NCI-H1694 treated with DMSO at 0.1 percent for 48 hours (cell line): ENCODE results near the gene PIEZO1.
"Not testable (repeated sequence)": the region's sequence is repeated elsewhere in the genome, so short reads cannot be mapped to it uniquely, and the experiment has no call there.

Experiments used
- DNase-seq: peaks from one replicate; lab custom pipeline; 2025; lab: John Stamatoyannopoulos, UW

PIEZO1 gene

DNA sequence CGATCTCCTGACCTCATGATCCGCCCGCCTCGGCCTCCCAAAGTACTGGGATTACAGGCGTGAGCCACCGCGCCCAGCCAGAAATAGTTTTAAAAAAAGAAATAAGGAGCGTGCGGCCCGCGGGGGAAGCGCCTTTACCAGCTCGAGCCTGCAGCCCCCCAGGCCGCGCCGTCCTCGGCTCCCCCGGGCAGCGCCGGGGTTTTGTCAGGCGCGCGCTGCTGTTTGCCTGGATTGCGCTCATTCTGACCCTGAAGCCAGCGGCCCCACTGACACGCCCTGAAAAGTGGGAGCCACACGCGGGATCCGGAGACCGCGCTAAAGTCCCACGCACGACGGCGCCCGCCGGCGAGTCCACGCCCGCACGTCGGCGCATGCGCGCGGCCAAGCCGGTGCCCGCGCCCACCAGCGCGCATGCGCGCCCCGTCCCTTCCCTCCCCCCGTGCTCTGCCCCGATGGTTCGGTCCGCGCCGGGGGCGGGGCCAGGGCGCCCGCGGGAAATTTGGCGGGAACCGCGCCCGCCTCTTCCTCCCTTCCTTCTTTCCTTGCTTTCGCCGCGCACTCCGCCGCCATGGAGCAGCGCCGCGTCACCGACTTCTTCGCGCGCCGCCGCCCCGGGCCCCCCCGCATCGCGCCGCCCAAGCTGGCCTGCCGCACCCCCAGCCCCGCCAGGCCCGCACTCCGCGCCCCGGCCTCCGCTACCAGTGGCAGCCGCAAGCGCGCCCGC is 18.4 kb upstream of the PIEZO1 start, which contains the start of gene CDT1:
CDT1 (plus strand) TSS at position 526 of the 724 bp plus-strand sequence; CDS start at position 569, 43 bp downstream.
- DNase-seq: peak; percentile 28

DNA sequence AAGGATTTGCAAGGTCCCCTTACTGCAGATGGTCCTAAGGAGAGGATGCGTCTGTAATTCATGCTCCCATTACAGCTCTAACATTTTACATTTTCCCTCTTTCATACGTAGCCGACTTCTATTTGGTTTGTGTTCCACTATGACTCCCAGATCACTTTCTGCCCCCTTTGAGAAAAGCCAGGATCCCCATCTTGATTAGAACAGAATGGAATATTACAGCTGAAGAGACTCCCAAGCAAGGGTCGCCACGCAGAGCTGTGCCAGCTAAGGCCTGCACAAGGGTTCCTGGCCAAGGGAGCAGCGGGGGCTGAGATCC is 15.2 kb upstream of the PIEZO1 start:
- DNase-seq: no peak

DNA sequence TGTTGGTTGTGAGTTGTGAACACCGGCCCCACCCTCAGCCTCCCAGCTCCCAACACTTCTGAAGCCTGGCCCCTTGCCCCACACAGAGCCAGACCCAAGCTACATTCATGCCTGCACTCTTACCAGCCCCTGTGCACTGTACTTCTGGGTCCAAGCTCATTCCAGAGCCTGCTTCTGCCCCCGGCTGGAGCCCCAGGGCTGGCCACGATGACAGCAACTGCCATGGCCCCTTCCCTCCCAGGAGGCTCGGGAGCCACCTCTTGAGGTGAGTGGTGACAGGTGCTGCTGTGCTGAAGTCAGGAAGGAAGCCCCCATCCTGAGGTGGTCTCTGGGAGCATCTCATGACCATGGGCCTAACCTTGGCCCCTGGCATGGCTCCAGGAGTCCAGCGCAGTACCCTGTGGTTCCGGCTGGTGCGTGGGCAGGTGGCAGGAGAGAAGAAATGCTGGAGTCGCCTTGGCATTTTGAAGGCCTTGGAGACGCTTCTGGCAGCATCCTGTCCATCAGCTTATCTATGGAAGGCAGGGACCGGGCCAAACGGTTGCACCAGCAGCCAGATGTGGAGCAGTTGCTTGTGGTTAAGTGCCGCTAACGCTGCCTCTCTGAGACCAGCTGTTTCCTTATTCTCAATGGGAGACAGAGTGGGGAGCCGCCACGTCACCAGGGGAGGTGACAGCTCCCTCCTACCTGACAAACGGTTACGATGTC is 14.7 kb upstream of the PIEZO1 start:
- DNase-seq: no peak

DNA sequence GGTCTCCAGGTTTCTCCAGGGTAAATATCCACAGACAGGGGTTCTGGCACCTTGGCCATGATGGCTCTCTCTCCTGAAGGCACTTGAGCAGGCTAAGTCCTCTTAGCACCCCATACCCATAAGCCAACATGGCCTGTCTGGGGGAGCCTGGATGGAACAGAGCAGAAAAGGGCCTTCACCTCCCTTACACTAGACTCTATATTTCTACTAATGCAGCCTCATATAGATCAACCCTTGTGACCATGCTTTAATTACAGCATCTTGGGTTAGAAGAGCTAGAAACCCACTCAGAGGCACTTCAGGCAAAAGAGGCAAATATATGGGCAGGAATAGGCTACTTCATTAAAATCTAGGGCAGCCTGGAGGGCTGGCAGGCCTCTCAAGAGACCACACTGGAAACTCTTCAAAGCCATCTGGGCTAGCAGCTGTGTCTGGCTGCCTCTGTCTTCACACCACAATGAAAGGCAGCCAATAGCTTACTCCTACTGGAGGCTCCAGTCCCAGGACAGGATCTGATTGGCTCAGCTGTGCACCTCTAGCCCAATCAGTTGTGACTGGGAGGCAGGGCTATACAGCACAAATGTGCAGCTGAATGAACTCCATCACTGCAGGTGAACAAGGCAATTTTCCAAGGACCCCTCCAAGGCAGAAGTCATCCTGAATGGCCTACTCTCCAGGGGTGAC is 13.9 kb upstream of the PIEZO1 start:
- DNase-seq: peak; percentile 64

- no peak for DNase-seq
Measured at GRCh38 chr16:88798073-88798472, 13.1 kb upstream of the PIEZO1 start.

GRCh38 chr16:88796278-88796677 is 11.3 kb upstream of the PIEZO1 start:
- DNase-seq: no peak

DNA sequence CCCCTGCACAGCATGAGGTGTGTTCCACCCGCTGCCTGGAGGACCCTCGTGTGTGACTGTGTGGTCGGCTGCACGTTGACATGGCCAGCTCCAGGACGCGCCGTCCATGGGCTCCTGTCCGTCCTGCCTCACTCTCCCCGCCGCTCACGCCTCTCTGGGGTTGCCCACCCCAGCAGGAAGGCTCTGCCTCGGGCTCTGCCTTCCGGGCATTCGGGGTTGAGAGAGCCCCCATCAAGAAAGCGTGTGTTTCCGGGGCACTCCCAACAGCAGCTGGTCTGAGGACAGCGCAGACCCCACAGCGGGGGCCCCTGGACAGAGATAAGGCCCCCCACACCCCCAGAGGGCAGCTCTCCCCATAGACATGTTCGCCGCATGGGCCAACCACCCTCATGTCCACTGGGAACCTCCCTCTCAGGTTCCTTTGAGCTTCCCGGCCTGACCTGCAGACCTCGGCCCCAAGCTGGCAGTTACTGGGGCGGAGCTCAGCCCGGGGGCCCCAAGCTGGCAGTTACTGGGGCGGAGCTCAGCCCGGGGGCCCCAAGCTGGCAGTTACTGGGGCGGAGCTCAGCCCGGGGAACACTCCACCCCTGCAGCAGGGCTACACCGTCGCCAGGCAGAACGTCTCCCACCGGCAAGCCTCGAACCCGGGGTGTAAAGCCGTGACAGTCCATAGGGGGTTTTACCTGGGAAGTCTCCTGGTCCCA is 8.4 kb upstream of the PIEZO1 start:
- no peak for DNase-seq

- no peak for DNase-seq
Measured at GRCh38 chr16:88792668-88793250, 7.7 kb upstream of the PIEZO1 start.

DNA sequence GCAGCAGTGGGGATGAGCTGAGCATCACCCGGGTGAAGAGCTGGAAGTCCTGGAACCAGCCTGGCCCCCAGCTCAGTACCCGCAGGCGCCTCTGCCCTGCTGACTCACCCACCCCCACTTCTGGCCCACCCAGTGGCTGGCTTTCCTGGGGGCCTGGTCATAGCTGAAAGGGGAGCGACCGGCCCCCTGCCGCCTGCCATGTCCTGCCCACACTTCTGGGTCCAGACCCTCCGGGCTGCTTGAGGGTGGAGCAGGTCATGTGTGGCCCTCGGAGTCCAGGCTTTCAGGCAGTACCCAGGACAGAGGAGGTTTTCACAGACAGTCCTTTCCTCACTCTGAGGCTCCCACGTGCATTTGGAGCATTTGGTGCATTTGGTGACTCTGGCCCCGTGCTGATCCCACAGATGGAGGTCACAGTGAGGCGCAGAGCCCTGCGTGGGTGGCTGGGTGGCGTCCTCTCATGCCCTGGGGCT is 7.1 kb upstream of the PIEZO1 start:
- DNase-seq: no peak

GRCh38 chr16:88790312-88791211 is 5.5 kb upstream of the PIEZO1 start:
- DNase-seq: no peak

DNA sequence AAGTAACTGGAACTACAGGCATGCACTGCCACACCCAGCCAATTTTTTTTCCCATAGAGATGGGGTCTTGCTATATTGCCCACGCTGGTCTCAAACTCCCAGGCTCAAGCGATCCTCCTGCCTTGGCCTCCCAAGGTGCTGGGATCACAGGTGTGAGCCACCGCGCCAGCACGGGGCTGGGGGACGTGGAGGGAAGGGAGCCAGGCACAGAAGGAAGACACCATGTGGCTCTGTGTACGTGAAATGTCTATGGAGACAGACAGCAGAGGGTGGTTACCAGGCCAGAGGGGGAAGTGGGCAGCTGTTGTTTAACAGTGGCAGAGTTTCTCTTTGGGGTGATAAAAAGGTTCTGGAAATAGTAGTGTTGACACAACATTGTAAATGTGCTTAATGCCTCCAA is 4.6 kb upstream of the PIEZO1 start:
- no peak for DNase-seq

DNA sequence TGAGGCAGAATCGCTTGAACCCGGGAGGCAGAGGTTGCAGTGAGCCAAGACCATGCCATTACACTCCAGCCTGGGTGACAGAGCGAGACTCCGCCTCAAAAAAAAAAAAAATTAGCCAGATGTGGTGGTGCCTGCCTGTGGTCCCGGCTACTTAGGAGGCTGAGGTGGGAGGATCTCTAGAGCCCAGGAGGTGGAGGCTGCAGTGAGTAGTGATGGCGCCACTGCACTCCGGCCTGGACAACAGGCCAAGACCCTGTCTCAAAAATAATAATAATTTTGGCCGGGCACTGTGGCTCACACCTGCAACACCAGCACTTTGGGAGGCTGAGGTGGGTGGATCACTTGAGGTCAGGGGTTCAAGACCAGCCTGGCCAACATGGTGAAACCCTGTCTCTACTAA is 3.7 kb upstream of the PIEZO1 start:
- not testable (repeated sequence) for DNase-seq

DNA sequence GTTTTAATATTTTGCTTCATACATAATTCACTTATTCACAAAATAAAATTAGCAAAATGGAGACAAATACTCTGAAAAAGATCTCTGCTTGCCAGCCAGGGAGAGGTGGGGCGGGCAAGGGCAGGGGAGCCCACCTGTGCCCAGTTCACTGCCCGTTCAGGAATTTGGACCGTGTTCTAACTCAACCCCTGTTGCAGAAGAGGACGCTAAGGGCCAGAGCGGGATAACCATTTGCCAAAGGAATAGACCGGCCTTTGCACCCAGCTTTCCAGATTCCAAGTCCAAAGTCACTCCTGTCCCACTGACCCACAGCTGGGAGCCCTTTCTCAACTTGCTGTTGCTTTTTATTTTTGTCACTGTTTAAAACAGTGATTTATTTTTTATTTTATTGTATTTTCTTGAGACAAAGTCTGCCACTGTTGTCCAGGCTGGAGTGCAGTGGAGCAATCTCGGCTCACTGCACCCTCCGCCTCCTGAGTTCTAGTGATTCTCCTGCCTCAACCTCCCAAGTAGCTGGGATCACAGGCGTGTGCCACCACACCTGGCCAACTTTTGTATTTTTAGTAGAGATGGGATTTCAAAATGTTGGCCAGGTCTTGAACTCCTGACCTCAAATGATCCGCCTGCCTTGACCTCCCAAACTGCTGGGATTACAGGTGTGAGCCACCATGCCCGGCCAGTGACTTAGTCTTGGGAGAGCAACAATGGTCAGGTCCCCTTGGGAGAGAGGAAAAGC is 2.7 kb upstream of the PIEZO1 start:
- no peak for DNase-seq

GRCh38 chr16:88784856-88785105 is 239 bp downstream of the PIEZO1 start:
- DNase-seq: no peak

DNA sequence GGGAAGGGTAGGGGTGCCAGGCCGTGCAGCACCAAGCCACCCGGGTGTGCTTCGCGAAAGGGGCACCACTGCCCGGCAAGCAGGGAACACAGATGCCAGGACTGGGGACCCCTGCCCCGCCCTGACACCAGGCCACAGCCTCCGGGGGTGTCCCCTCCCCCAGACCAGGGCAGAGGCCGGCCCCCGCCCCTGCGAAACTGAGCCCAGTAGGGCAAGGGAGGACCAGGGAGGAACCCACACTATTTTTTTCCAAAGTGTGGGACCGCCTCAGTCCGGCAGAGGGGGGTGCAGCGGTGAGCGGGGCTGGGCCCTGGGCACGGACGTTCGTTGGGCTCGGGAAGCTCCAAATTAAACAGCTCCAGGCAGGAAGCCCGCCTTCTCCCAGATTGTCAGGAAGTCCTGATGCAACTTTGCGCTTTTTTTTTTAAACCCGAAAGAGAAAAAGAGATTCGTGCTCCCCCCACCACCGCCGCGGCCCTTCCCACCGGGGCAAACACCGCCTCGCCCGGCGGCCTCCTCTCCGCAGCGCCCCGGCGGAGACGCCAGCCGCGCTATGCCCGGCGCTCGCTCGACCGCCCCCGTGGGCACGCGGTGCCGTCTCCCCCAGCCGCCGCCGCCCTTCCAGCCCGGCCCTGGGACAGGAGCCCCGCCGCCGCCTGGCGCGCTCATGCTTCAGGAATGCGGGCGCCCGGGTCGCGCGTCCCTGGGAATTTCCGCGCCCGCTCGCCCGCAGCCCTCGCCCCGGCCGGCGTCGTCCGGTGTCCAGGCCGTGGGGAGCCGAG is 755 bp downstream of the PIEZO1 start:
- DNase-seq: peak; percentile 16

GRCh38 chr16:88783391-88784073 is 1.5 kb downstream of the PIEZO1 start:
- no peak for DNase-seq

DNA sequence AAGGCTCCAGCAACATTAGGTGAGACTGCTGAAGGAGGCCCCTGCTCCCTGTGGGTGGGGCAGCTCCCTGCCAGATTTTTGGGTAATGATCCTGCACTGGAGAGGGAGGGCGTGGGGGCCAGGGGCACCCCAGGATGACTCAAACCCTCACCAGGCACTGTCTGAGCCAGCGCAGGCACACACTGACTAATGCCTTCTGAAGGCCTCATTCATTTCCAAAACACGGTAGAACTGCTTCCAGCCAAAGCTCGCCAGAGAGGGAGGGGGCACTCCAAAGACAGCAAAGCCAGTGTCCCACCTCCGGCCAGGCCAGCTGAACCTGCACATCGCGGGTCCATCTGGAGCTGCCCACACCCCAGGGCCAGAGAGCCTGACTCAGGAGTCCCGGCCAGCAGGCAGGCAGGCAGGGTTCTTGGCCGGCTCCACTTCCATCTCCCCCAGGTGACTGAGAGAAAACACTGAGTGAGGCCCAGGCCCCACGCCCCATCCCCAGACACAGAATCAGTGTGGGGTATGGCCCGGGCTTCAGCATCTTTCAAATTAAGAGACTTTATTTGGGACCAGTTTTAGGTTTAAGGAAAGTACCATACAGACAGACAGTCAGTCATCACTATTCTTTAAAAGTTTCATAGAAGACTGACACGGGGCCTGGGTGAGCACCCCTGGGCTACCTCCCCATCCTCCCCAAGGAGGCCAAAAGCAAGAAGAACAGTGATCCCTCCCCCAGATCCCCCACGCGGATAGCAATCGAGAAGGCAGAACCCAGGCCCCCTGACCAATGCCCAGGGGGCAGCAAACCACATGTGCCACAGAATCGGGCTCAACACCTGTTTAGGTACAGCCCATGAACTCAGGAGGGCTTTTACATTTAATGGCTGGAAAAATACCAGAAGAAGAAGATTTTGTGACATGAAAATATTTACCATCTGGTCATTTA is 2.3 kb downstream of the PIEZO1 start:
- no peak for DNase-seq
